WTC11 (cell line): ENCODE results near the gene COL4A2.

Experiments
- SMAD4 ChIP-seq: sonication (generic); formaldehyde crosslinking; IDR thresholded peaks from 2 replicates; pipeline ENCODE4 v1.8.0; 2022; ENCODE audit warnings: mild to moderate bottlenecking, missing genetic modification reagents
- ZNF281 ChIP-seq: sonication (generic); formaldehyde crosslinking; IDR thresholded peaks from 2 replicates; pipeline ENCODE4 v1.8.0; 2023; ENCODE audit warnings: mild to moderate bottlenecking, missing genetic modification reagents

DNA sequence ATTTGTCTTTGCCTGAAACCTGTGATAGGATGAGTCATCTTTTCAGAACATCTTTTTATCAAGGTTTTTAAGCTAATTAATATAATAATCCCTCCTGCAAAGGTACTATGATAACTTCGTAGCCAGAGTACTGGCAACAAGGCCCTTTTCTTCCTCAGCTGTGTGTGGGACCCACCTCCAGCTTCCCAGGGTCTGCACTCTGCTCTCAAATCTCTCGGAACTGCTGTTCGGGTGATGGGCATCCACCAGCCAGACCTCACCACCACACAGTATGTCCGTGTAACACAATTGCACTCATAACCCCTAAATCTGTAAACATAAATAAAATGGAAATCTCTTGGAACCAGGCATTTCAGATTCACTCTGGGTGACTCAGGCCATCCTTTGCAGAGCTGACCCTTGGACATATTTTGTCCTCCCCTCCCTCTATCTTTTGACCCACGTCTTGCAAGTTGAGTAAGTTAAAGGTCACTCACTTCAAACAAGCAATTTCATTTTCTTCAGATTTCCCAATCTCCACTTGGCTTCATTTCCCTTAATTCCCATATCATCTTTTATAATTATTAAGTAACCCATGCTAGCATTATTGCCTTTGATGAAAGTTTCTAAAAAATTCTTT lies 29.6 kb upstream of the COL4A2 start:
- TF ChIP-seq ZNF281 = no peak
- no peak for TF ChIP-seq SMAD4
